Activated naive CD8-positive, alpha-beta T cell treated with anti-CD3 and anti-CD28 coated beads for 36 hours (primary cell): ENCODE results near the gene VAT1L. TPM values are rescaled to one million over a fixed set of nuclear protein-coding genes. Genes with fewer than 3 reads are reported as not detected.
"Not testable (repeated sequence)": the region's sequence is repeated elsewhere in the genome, so short reads cannot be mapped to it uniquely, and the experiment has no call there.

Experiments used
- DNase-seq: peaks from one replicate; pipeline ENCODE4 v3.0.0; 2021
- H3K27ac Mint-ChIP-seq: one replicate; pipeline ENCODE4 v1.8.0; 2022; ENCODE audit warnings: mild to moderate bottlenecking, moderate library complexity, mixed read lengths
- H3K27me3 Mint-ChIP-seq: one replicate; pipeline ENCODE4 v1.8.0; 2022; ENCODE audit warnings: mild to moderate bottlenecking, mixed read lengths
- H3K36me3 Mint-ChIP-seq: one replicate; pipeline ENCODE4 v1.8.0; 2021; ENCODE audit warnings: mild to moderate bottlenecking, mixed read lengths
- H3K4me1 Mint-ChIP-seq: one replicate; pipeline ENCODE4 v1.8.0; 2021; ENCODE audit warnings: mixed read lengths
- H3K4me3 Mint-ChIP-seq: one replicate; pipeline ENCODE4 v1.8.0; 2022; ENCODE audit warnings: mild to moderate bottlenecking, moderate library complexity, mixed read lengths
- H3K9me3 Mint-ChIP-seq: one replicate; pipeline ENCODE4 v1.8.0; 2022; ENCODE audit warnings: mixed read lengths
- total RNA-seq, 2 experiments: library from RNA; stranded (reverse); gene quantifications; one replicate each; pipeline ENCODE4 v1.2.3, GENCODE V29; 2021

The VAT1L gene
- total RNA-seq, 2 experiments from 2014 or later = not detected

DNA sequence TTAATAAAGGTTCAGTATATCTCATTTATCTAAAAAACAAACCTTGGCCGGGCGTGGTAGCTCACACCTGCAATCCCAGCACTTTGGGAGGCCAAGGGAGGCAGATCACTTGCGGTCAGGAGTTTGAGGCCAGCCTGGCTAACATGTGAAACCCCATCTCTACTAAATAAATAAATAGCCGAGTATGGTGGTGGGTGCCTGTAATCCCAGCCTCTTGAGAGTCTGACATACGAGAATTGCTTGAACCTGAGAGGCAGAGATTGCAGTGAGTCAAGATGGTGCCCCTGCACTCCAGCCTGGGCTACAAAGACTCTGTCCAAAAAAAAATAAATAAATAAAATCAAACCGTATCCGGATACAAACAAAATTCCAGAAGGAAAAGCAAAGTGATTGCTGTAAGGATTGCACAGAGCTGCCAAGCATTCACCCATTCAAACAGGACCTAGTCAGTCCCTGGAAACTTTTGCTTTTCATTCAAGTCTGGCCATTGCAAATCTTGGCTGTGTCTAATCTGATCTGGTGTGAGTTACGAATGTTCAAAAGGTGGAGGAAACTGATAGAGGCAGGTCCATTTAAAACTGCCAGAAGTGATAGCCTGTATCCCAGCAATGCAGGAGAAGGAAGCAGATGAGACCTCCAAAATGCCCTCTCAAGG, 131.5 kb downstream of the VAT1L start:
- H3K4me1 Mint-ChIP-seq = no peaks in the 10 kb centered on the region
- H3K9me3 Mint-ChIP-seq = no peaks in the 10 kb centered on the region
- no peak for DNase-seq
- peaks cover 11% of the 10 kb centered on the region for H3K27me3 Mint-ChIP-seq
- H3K27ac Mint-ChIP-seq = no peak overlapping the region
- no peak overlapping the region for H3K4me3 Mint-ChIP-seq
- H3K36me3 Mint-ChIP-seq = no peaks in the 10 kb centered on the region

DNA sequence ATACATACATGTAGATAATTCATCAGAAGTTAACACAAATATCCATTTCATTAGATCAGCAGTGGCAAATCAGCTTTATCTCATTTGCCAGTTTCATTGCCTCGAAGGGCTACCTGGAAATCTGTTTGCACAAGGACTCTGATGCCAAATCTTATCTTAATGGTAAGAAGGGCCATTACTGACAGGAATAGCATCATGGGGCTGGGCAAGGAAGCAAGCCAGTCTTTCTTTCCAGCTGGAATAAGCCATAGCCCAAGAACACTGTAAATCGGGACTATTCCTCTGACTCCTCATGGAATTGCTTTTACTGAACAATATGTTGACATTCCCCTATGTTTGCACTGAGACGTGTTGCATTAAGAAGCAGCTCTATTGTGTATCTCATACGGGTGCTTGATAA, 132.6 kb downstream of the VAT1L start:
- Mint-ChIP-seq H3K36me3 (no peaks in the 10 kb centered on the region), H3K27me3 (peaks cover 11% of the 10 kb centered on the region), H3K4me3 (no peak overlapping the region), H3K27ac (no peak overlapping the region), H3K4me1 (no peaks in the 10 kb centered on the region), H3K9me3 (no peaks in the 10 kb centered on the region)
- no peak for DNase-seq

DNA sequence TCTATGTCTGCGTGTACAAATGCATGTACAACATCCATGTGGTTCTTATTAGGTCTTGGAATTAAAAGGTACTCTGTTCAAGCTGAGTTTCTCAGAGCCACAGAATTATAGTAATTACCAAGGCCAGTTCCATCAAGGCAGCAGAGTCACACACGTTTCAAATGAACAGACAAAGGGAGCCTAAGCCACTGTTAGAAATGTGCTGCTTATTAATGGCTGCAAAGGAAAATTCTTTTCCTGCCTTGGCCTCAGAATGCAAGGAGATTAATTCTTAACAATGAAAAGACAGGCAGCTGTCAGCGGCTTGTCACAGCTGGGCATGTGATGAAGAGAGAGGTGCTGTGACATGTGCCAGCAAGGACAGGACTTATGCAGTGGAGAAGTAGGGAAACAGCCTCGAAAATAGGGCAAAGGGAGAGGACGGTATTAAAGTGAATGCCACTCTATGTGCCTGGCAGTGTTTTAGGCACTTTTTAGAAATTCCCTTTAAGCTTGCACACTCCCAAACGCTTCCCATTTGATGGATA, 133.9 kb downstream of the VAT1L start:
- no peaks in the 10 kb centered on the region for H3K9me3 Mint-ChIP-seq
- no peak overlapping the region for H3K4me3 Mint-ChIP-seq
- H3K4me1 Mint-ChIP-seq = no peaks in the 10 kb centered on the region
- no peak for DNase-seq
- no peaks in the 10 kb centered on the region for H3K36me3 Mint-ChIP-seq
- peaks cover 18% of the 10 kb centered on the region for H3K27me3 Mint-ChIP-seq
- no peak overlapping the region for H3K27ac Mint-ChIP-seq

DNA sequence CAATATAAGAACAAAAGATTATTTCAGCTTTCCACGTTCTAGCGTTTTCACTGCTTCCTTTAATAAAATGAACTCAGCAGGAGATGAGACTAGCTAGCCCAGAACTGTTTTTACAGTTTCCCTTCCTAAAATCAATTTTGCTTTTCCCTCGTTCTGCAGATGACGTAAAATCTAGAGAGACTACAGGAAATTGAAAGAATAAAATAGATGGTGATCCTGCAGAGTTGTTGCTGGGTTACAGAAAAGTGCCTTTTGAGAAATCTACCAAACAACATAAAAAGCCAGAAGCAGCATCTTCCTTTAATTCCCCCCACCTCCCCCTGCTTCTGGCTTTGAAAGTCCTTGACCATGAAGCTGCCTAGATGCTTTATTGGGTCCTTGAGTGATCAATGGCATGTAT, 137.2 kb downstream of the VAT1L start:
- no peaks in the 10 kb centered on the region for H3K9me3 Mint-ChIP-seq
- H3K4me1 Mint-ChIP-seq = no peaks in the 10 kb centered on the region
- peaks cover 18% of the 10 kb centered on the region for H3K27me3 Mint-ChIP-seq
- H3K4me3 Mint-ChIP-seq = no peak overlapping the region
- no peak for DNase-seq
- no peaks in the 10 kb centered on the region for H3K36me3 Mint-ChIP-seq
- no peak overlapping the region for H3K27ac Mint-ChIP-seq

DNA sequence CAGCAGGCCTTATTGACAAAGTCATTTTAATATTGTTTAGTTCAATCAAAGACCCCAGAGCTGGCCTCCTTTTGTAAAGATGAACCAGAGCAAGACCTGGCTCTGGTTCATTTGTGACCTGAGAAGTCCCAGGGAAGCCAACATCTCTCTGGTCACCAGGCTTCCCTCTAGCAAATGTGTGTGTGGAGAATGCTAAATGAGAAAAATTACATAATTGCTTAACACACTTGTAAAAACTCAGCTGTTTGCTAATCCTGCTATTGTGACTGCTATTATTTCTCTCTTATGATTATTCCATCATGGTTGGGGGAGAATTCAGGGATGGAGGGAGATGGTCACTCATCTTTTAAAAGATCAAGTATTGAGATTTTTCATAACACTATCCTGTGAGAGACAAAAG, 139.7 kb downstream of the VAT1L start:
- Mint-ChIP-seq H3K27me3 (peaks cover 21% of the 10 kb centered on the region), H3K4me3 (no peak overlapping the region), H3K27ac (no peak overlapping the region), H3K4me1 (no peaks in the 10 kb centered on the region), H3K9me3 (no peaks in the 10 kb centered on the region), H3K36me3 (no peaks in the 10 kb centered on the region)
- no peak for DNase-seq

DNA sequence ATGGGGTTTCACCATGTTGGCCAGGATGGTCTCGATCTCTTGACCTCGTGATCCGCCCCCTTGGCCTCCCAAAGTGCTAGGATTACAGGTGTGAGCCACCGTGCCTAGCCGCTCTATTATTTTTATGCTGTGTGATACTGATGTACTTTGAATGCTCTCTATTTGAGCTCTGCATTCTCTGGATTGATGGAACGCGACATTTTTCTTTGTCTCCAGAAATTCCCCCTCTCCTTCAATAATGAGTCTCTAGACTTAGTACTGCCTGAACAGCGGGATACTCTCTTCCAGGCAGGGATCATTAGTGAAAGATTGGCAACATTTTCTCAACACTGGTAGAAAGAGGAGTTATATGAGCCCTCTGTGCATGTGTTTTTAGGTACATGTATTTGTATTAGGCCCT, 140.6 kb downstream of the VAT1L start:
- no peak for DNase-seq
- Mint-ChIP-seq H3K27me3 (peaks cover 25% of the 10 kb centered on the region), H3K4me1 (no peaks in the 10 kb centered on the region), H3K36me3 (no peaks in the 10 kb centered on the region), H3K9me3 (no peaks in the 10 kb centered on the region), H3K4me3 (no peak overlapping the region), H3K27ac (no peak overlapping the region)

DNA sequence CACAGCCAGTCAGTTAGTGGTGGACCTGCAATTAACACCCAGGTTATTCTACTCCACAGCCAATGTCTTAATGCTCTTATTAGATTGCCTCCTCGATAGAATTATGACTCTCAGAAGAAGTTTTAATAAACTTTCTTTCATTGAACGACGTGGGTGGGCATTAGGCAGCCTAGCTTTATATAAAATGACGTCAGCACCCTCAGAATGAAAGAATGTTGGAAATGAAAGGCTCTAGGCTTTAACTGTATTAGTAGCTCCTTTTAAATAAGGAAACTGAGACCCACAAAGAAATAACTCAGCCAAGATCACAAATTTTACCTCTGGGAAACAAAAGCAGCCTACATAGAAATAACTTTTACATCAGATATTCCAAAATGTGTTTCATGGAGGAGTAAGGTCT, 142.7 kb downstream of the VAT1L start:
- DNase-seq = no peak
- H3K9me3 Mint-ChIP-seq = no peaks in the 10 kb centered on the region

DNA sequence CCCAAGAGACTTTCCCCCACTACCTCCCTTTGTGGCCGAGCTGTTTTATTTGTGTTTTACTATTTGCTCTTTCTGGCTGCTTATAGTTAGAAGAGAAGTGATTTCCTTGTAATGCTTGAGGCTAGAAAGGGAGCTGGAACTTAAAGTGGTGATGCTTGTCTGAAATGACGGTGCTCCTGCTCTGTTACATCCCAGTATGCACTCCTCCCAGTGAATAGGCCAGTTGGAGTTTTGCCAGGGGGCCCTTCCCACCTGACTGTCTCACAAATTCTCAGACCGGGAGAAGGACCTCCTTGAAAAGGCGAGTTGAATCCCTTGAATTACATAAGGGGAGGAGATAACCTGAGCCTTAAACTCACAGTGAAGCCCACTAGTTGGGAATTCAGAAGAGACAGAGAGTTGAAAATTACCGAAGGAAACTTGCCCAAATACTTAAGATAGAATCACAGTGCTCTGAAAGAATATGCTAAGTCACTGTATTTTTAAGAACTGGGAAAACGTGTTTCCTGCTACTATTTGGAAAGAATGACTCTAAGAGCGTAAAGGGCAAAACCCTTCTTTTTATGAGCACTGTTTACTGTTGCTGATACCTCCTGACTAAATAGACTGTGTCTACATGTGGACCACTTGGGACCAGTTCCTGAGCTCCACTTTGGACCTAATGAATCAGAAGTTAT, 149.2 kb downstream of the VAT1L start:
- Mint-ChIP-seq H3K9me3 (peaks cover 4% of the 10 kb centered on the region), H3K4me3 (no peak overlapping the region), H3K27me3 (peaks cover 28% of the 10 kb centered on the region), H3K27ac (no peak overlapping the region), H3K36me3 (no peaks in the 10 kb centered on the region), H3K4me1 (no peaks in the 10 kb centered on the region)
- DNase-seq = no peak

More for the DNA sequence above, 142.7 kb downstream of the VAT1L start:
- H3K27ac Mint-ChIP-seq = no peak overlapping the region
- no peak overlapping the region for H3K4me3 Mint-ChIP-seq
- peaks cover 18% of the 10 kb centered on the region for H3K27me3 Mint-ChIP-seq
- H3K36me3 Mint-ChIP-seq = no peaks in the 10 kb centered on the region
- H3K4me1 Mint-ChIP-seq = no peaks in the 10 kb centered on the region

DNA sequence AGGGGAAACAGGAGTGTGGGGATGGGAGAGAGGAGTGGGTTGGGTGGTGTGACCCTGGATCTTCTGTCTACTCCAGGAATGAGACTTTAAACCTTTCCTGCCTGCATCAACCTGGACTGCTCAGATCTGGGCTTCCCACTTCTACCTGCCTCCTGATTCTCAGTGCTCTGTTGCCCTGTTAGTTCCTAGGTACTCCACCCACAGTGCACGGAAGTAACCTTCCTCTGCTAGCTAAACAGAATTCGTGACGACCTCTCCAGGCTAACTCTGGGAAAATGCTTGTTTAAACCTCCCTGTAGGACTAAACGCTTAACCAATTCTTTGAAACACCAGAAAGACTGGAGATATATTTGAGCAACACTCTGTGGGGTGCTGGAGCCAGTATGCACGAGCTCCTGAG, 150.5 kb downstream of the VAT1L start:
- H3K4me1 Mint-ChIP-seq = no peaks in the 10 kb centered on the region
- no peak for DNase-seq
- no peak overlapping the region for H3K4me3 Mint-ChIP-seq
- H3K27ac Mint-ChIP-seq = no peak overlapping the region
- H3K9me3 Mint-ChIP-seq = peaks cover 4% of the 10 kb centered on the region
- H3K36me3 Mint-ChIP-seq = no peaks in the 10 kb centered on the region
- H3K27me3 Mint-ChIP-seq = peaks cover 19% of the 10 kb centered on the region

DNA sequence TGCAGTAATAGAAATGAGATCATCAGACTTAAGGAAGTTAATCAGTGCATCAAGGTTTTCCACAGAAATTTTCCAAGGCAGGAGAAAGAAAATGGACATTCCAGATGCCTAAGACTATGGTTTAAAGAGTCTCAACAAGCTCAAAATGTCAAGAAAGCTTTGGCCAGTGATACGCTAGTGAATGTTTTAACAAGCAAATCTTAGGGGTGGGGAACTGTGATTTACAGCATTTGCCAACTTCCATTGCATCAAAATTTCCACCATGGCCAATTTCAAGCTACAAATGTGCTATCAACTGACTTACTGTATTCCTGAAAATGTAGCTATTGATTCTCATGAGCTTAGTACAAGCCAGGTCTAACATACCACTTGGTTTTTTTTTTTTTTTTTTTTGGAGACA, 151.6 kb downstream of the VAT1L start:
- Mint-ChIP-seq H3K4me3 (no peak overlapping the region), H3K27ac (no peak overlapping the region), H3K27me3 (peaks cover 19% of the 10 kb centered on the region), H3K36me3 (no peaks in the 10 kb centered on the region), H3K4me1 (no peaks in the 10 kb centered on the region), H3K9me3 (peaks cover 4% of the 10 kb centered on the region)
- no peak for DNase-seq

DNA sequence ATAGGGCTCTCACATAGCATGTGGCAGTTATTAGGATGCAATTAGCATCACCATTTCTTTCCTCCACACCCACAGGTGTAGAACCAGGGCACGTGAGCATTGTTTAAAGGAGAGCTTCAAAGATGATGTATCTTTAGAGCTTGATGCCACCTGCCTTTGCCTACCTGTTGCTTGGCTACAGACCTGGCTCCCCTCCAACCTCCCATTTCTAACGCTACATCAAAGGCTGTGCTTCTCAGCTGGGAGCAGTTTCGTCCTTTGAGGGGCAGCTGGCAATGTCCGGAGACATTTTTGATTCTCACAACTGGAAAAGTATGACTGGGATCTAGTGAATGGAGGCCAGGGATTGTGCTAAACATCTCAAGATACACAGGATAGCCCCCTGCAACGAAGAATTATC, 155.4 kb downstream of the VAT1L start:
- Mint-ChIP-seq H3K4me1 (no peaks in the 10 kb centered on the region), H3K36me3 (no peaks in the 10 kb centered on the region), H3K9me3 (peaks cover 2% of the 10 kb centered on the region), H3K27me3 (peaks cover 15% of the 10 kb centered on the region), H3K27ac (no peak overlapping the region), H3K4me3 (no peak overlapping the region)
- no peak for DNase-seq

DNA sequence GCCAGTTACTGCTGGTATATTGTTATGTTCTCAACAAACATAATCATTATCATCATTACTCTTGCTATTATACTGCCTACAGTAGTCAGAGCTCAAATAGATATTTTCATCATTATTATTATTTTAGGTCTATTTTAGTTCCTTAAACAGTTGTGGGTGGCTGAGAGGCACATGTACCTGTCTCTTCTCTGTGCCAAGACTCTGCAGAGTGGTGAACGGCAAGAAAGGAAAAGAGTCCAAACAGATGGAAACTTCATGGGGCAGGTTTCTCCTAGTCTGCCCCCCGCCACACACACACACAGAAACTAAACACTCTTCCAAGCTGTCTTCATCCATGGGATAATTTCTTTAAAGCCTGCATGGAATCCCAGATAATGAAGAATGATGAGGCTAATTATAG, 156.3 kb downstream of the VAT1L start:
- no peak overlapping the region for H3K27ac Mint-ChIP-seq
- no peak for DNase-seq
- H3K4me1 Mint-ChIP-seq = no peaks in the 10 kb centered on the region
- H3K9me3 Mint-ChIP-seq = peaks cover 2% of the 10 kb centered on the region
- H3K4me3 Mint-ChIP-seq = no peak overlapping the region
- peaks cover 21% of the 10 kb centered on the region for H3K27me3 Mint-ChIP-seq
- H3K36me3 Mint-ChIP-seq = no peaks in the 10 kb centered on the region

DNA sequence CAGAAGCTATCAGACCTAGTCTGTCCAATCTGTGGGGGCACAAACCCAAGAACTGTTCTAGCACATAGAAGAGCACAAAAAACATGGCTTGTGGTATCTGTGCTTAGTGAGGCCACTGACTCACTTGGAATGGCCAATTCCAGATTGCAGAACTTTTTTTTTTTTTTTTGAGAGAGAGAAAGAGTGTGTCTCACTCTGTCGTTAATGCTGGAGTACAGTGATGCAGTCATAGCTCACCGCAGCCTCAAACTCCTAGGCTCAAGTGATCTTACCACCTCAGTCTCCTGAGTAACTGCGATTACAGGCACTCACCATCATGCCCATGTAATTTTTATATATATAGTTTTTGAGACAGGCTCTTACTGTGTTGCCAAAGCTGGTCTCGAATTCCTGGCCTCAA, 156.8 kb downstream of the VAT1L start:
- H3K9me3 Mint-ChIP-seq = peaks cover 2% of the 10 kb centered on the region
- no peak overlapping the region for H3K4me3 Mint-ChIP-seq
- DNase-seq = no peak
- H3K27ac Mint-ChIP-seq = no peak overlapping the region
- no peaks in the 10 kb centered on the region for H3K36me3 Mint-ChIP-seq
- no peaks in the 10 kb centered on the region for H3K4me1 Mint-ChIP-seq
- H3K27me3 Mint-ChIP-seq = peaks cover 22% of the 10 kb centered on the region

DNA sequence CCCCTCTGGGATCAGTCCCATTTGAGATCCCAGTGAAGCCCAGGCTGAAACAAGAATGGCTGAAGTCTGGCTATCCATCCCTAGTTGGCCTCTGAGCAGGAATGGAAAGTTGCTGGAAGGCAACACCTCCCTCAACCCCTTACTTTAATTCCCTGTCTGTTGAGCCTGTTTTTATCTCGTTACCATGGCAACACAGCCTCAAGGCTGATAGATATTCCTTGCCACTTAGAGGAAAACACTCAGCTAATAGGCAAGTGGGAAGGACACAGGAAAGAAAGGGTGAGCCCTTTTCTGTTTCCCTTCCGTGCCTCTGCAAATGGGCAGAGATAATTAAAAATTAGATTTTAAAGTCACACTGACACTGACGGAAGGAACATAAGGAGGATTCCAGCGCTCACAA, 158.5 kb downstream of the VAT1L start:
- Mint-ChIP-seq H3K4me1 (no peaks in the 10 kb centered on the region), H3K9me3 (peaks cover 2% of the 10 kb centered on the region), H3K27me3 (peaks cover 28% of the 10 kb centered on the region), H3K4me3 (no peak overlapping the region), H3K36me3 (no peaks in the 10 kb centered on the region), H3K27ac (no peak overlapping the region)
- DNase-seq = no peak

DNA sequence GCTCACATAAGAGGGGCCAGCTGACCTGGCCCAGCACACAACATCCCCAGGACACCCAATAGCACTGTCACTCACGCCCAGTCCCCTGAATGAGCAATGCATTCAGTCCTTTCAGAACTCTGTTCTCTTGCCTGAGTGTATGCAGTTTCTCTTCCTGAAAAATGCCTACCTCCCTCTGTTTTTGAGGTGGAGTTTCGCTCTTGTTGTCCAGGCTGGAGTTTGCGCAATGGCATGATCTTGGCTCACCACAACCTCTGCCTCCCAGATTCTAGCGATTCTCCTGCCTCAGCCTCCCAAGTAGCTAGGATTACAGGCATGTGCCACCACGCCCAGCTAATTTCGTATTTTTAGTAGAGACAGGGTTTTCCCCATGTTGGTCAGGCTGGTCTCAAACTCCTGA, 159.2 kb downstream of the VAT1L start:
- not testable (repeated sequence) for H3K9me3 Mint-ChIP-seq, H3K27ac Mint-ChIP-seq, DNase-seq, H3K36me3 Mint-ChIP-seq, H3K4me3 Mint-ChIP-seq, H3K4me1 Mint-ChIP-seq
- H3K27me3 Mint-ChIP-seq = peaks cover 28% of the 10 kb centered on the region

DNA sequence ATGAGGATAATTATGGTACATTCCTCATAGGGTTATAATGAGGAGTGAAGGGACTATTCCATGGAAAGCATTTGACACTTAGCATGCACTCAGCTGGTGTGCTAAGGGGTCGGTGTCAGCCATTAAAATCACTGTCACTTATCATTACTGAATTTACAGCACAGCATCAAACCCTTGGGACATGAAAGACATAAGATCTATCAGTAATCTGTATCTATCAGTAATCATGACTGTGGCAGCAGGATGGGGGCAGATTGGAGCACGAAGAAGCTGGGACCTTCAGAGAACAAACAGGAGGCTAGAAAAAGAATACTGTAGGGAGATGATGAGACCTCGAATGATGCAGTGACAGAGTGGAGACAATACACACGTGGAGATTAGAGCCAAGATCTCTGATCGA, 160.5 kb downstream of the VAT1L start:
- no peak overlapping the region for H3K4me3 Mint-ChIP-seq
- H3K36me3 Mint-ChIP-seq = no peaks in the 10 kb centered on the region
- no peak for DNase-seq
- peaks cover 28% of the 10 kb centered on the region for H3K27me3 Mint-ChIP-seq
- H3K4me1 Mint-ChIP-seq = no peaks in the 10 kb centered on the region
- no peaks in the 10 kb centered on the region for H3K9me3 Mint-ChIP-seq
- no peak overlapping the region for H3K27ac Mint-ChIP-seq
